Measurements from ENCODE around the gene MTAP. TPM values are rescaled to one million over a fixed set of nuclear protein-coding genes. Genes with fewer than 3 reads are reported as not detected.

MTAP gene
- total and polyA plus RNA-seq, 2 donors (not counting 1 experiment from before 2014, with no cell fraction given), result 9.8 to 38.4 TPM

- Histone ChIP-seq H3K9me3 (ENCODE audit: control extremely low read depth in 1 of 3, control insufficient read depth in 2 of 3, insufficient read depth in 1 of 3, low read length in 2 of 3) (no peaks in the 10 kb centered on the region), H4K20me1 (ENCODE audit: control insufficient read depth, insufficient read depth, low read length, poor library complexity, severe bottlenecking) (peaks cover 20% of the 10 kb centered on the region), H3K27me3 (replicated peaks in 1 of 4; ENCODE audit: control extremely low read depth in 1 of 4, control insufficient read depth in 3 of 4, insufficient read depth in 4 of 4, low read length in 3 of 4) (no peaks in the 10 kb centered on the region), H3K9ac (ENCODE audit: low read length) (no peak overlapping the region), H3K79me2 (ENCODE audit: control insufficient read depth, insufficient read depth, low read length) (peaks cover 26% of the 10 kb centered on the region), H3K27ac (ENCODE audit: low read length in 2 of 2) (no peak overlapping the region), H3K4me1 (ENCODE audit: control insufficient read depth in 2 of 2, insufficient read depth in 2 of 2, low read length in 2 of 2) (peaks cover 20 to 21% of the 10 kb centered on the region in 2 donors), H2AFZ (ENCODE audit: insufficient read depth, low read depth, low read length, poor library complexity, severe bottlenecking) (no peak overlapping the region), H3K36me3 (replicated peaks in 1 of 2; ENCODE audit: control extremely low read depth in 1 of 2, control insufficient read depth in 1 of 2, extremely low read depth in 1 of 2, insufficient read depth in 2 of 2, low read length in 1 of 2) (peaks cover 3 to 26% of the 10 kb centered on the region in 2 experiments), H3K4me2 (replicated peaks; ENCODE audit: low read depth, low read length, poor library complexity, severe bottlenecking) (no peak overlapping the region), H3K4me3 (ENCODE audit: control extremely low read depth in 1 of 5, extremely low read depth in 1 of 5, insufficient read depth in 1 of 5, low read depth in 2 of 5, low read length in 4 of 5) (no peak overlapping the region)
- intact Hi-C loops (cut with micrococcal nuclease), result loop anchor here (2.0 to 5.0 kb wide), 2 partner anchors 21 to 385 kb away; no protein-coding TSS in a partner anchor
- CTCF ChIA-PET, result interaction anchor here (0.7 to 12.8 kb wide), 18 partner anchors 9 to 638 kb away, joined by 3 to 217 read pairs (median 4); partner anchors contain the start of genes CDKN2B, DMRTA1 and MTAP
- Mint-ChIP-seq H3K27me3 (no peaks in the 10 kb centered on the region), H3K4me1 (peaks cover 33% of the 10 kb centered on the region), H3K27ac (no peak overlapping the region), H3K4me3 (no peak overlapping the region), H3K9me3 (ENCODE audit: insufficient read depth) (no peaks in the 10 kb centered on the region)
- TF ChIP-seq CTCF (IDR thresholded peaks at IDR 0.05) (no peak), EZH2 (IDR thresholded peaks at IDR 0.05; ENCODE audit: borderline replicate concordance, insufficient read depth, low read depth, low read length, poor library complexity, severe bottlenecking) (no peak)
- DNase-seq (no peak), ATAC-seq (ENCODE audit: low read depth) (no peak)
- WGBS (ENCODE audit: insufficient coverage), result 100% methylated on average over 3 of the region's 3 CpGs
- POLR2A ChIA-PET, result no interaction called here
Measured at GRCh38 chr9:21811914-21812313, 9.5 kb downstream of the MTAP start.

DNA sequence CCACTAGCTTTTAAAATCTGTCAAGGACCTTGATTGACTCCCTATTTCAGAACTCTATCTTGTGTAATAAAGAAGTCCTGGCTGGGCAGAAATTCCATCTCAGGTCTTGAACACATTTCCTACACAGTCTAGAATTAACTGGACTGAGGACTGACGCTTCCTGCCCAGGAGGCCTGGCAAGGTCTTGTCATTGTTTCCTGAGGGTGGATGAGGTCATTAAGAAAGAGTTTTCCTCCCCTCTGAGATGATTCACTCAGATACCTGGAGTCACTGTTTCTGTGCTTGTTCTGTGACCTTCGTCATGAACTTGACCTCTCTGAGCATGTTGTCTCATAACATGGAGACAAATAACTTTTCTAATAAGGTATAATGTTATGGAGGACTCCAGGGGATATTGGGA, 10.0 kb downstream of the MTAP start:
- Histone ChIP-seq H3K79me2 (ENCODE audit: control insufficient read depth, insufficient read depth, low read length) (peaks cover 31% of the 10 kb centered on the region), H2AFZ (ENCODE audit: insufficient read depth, low read depth, low read length, poor library complexity, severe bottlenecking) (no peak overlapping the region), H3K27ac (ENCODE audit: low read length in 2 of 2) (no peak overlapping the region), H3K4me2 (replicated peaks; ENCODE audit: low read depth, low read length, poor library complexity, severe bottlenecking) (no peak overlapping the region), H3K27me3 (replicated peaks in 1 of 4; ENCODE audit: control extremely low read depth in 1 of 4, control insufficient read depth in 3 of 4, insufficient read depth in 4 of 4, low read length in 3 of 4) (no peaks in the 10 kb centered on the region), H3K4me1 (ENCODE audit: control insufficient read depth in 2 of 2, insufficient read depth in 2 of 2, low read length in 2 of 2) (peaks cover 16 to 17% of the 10 kb centered on the region in 2 donors), H3K4me3 (ENCODE audit: control extremely low read depth in 1 of 5, extremely low read depth in 1 of 5, insufficient read depth in 1 of 5, low read depth in 2 of 5, low read length in 4 of 5) (no peak overlapping the region), H3K9me3 (ENCODE audit: control extremely low read depth in 1 of 3, control insufficient read depth in 2 of 3, insufficient read depth in 1 of 3, low read length in 2 of 3) (no peaks in the 10 kb centered on the region), H3K9ac (ENCODE audit: low read length) (no peak overlapping the region), H4K20me1 (ENCODE audit: control insufficient read depth, insufficient read depth, low read length, poor library complexity, severe bottlenecking) (peaks cover 18% of the 10 kb centered on the region), H3K36me3 (replicated peaks in 1 of 2; ENCODE audit: control extremely low read depth in 1 of 2, control insufficient read depth in 1 of 2, extremely low read depth in 1 of 2, insufficient read depth in 2 of 2, low read length in 1 of 2) (peaks cover 3 to 30% of the 10 kb centered on the region in 2 experiments)
- ATAC-seq (ENCODE audit: low read depth), result no peak
- peaks cover 28% of the 10 kb centered on the region for H3K4me1 Mint-ChIP-seq
- CTCF ChIA-PET, result interaction anchor here (0.6 to 12.8 kb wide), 18 partner anchors 10 to 649 kb away, joined by 3 to 217 read pairs (median 6); partner anchors contain the start of genes CDKN2B, DMRTA1 and MTAP
- no peak overlapping the region for H3K27ac Mint-ChIP-seq
- POLR2A ChIA-PET, result no interaction called here
- WGBS (ENCODE audit: insufficient coverage), result no CpG with 5 or more reads among the region's 2 CpGs
- no peak overlapping the region for H3K4me3 Mint-ChIP-seq
- no peak for DNase-seq
- TF ChIP-seq CTCF (IDR thresholded peaks at IDR 0.05) (no peak), EZH2 (IDR thresholded peaks at IDR 0.05; ENCODE audit: borderline replicate concordance, insufficient read depth, low read depth, low read length, poor library complexity, severe bottlenecking) (no peak)
- intact Hi-C loops (cut with micrococcal nuclease), result loop anchor here (2.0 to 5.0 kb wide), 2 partner anchors 20 to 385 kb away; no protein-coding TSS in a partner anchor
- H3K27me3 Mint-ChIP-seq, result no peaks in the 10 kb centered on the region
- H3K9me3 Mint-ChIP-seq (ENCODE audit: insufficient read depth), result no peaks in the 10 kb centered on the region

All from B cell (primary cell).